GM12875 (cell line): ENCODE measurements around the gene CIITA.

Experiments used
- H3K4me3 ChIP-seq: one replicate; pipeline ENCODE4 v1.5.1; 2011; ENCODE audit warnings: low read depth, low read length, control low read depth
- CTCF ChIP-seq: IDR thresholded peaks from 2 replicates; pipeline ENCODE4 v1.5.1; 2011; ENCODE audit warnings: low read depth, mild to moderate bottlenecking, control low read depth, inconsistent platforms, low read length, moderate library complexity, borderline replicate concordance; ENCODE audit not compliant: insufficient read depth

Gene CIITA

GRCh38 chr16:10839279-10839666, 37.7 kb upstream of the CIITA start:
- TF ChIP-seq CTCF = no peak
- H3K4me3 ChIP-seq = no peak overlapping the region

- no peak for TF ChIP-seq CTCF
- no peak overlapping the region for H3K4me3 ChIP-seq
Observed at GRCh38 chr16:10840703-10841102, 36.3 kb upstream of the CIITA start.

GRCh38 chr16:10846213-10846998, 30.6 kb upstream of the CIITA start:
- no peak overlapping the region for H3K4me3 ChIP-seq
- no peak for TF ChIP-seq CTCF

GRCh38 chr16:10847176-10847575, 29.8 kb upstream of the CIITA start:
- no peak for TF ChIP-seq CTCF
- no peak overlapping the region for H3K4me3 ChIP-seq

GRCh38 chr16:10849736-10850477, 27.1 kb upstream of the CIITA start:
- H3K4me3 ChIP-seq = no peak overlapping the region
- no peak for TF ChIP-seq CTCF

GRCh38 chr16:10850478-10850850, 26.5 kb upstream of the CIITA start:
- H3K4me3 ChIP-seq = no peak overlapping the region
- no peak for TF ChIP-seq CTCF

- no peak overlapping the region for H3K4me3 ChIP-seq
- no peak for TF ChIP-seq CTCF
Observed at GRCh38 chr16:10851512-10851911, 25.5 kb upstream of the CIITA start.
